Measurements from ENCODE around the gene SPACA4.

SPACA4 gene

GRCh38 chr19:48642862-48643261 lies 36.3 kb downstream of the SPACA4 start:
- no peaks in the 10 kb centered on the region for H3K36me3 ChIP-seq (ENCODE audit: insufficient read depth, insufficient read length, low read length)
- peaks cover 7% of the 10 kb centered on the region for H3K4me1 ChIP-seq (ENCODE audit: insufficient read depth, insufficient read length)
- H3K9me3 ChIP-seq (ENCODE audit: insufficient read depth, low read length): no peaks in the 10 kb centered on the region
- no peak overlapping the region for H3K9ac ChIP-seq (ENCODE audit: insufficient read length, low read depth)
- no peak for DNase-seq (ENCODE audit: low read depth, low spot score)
- no peak overlapping the region for H3K4me3 ChIP-seq (ENCODE audit: insufficient read length, low read depth)
- peaks cover 11% of the 10 kb centered on the region for H3K27me3 ChIP-seq (ENCODE audit: insufficient read depth, insufficient read length)
- TF ChIP-seq ZNF274 (IDR thresholded peaks at IDR 0.05; ENCODE audit: low read depth, low read length): no peak
- no peak for TF ChIP-seq SUZ12 (IDR thresholded peaks at IDR 0.05; ENCODE audit: extremely low read depth, insufficient read depth, insufficient read length)
- TF ChIP-seq YY1 (IDR thresholded peaks at IDR 0.05; ENCODE audit: insufficient read depth, insufficient read length): no peak

DNA sequence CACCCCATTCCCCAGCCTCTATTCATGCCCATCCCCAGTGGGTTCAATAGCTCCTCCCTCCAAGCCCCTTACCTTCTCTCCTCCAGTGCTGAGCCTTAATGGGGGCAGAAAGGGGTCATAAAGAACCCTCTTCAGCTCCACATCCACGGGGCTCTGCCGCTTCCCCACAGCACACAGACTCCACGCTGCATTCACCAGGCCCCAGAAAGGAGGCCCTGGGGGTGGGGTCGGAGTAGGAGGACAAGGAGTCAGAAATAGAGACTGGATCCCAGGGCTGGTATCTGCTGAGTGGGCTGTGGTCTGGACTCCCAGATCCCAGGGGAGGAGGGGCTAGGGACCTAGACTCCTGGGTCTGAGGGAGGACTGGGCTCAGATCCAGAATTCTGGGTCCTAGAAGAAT lies 37.8 kb downstream of the SPACA4 start:
- Histone ChIP-seq H3K4me3 (ENCODE audit: insufficient read length, low read depth) (peak overlapping the region; percentile 65), H3K36me3 (ENCODE audit: insufficient read depth, insufficient read length, low read length) (no peaks in the 10 kb centered on the region), H3K9me3 (ENCODE audit: insufficient read depth, low read length) (no peaks in the 10 kb centered on the region), H3K9ac (ENCODE audit: insufficient read length, low read depth) (peak overlapping the region; percentile 57), H3K27me3 (ENCODE audit: insufficient read depth, insufficient read length) (peaks cover 8% of the 10 kb centered on the region), H3K4me1 (ENCODE audit: insufficient read depth, insufficient read length) (peaks cover 5% of the 10 kb centered on the region)
- no peak for DNase-seq (ENCODE audit: low read depth, low spot score)
- TF ChIP-seq SUZ12 (IDR thresholded peaks at IDR 0.05; ENCODE audit: extremely low read depth, insufficient read depth, insufficient read length): no peak
- no peak for TF ChIP-seq YY1 (IDR thresholded peaks at IDR 0.05; ENCODE audit: insufficient read depth, insufficient read length)
- no peak for TF ChIP-seq ZNF274 (IDR thresholded peaks at IDR 0.05; ENCODE audit: low read depth, low read length)

DNA sequence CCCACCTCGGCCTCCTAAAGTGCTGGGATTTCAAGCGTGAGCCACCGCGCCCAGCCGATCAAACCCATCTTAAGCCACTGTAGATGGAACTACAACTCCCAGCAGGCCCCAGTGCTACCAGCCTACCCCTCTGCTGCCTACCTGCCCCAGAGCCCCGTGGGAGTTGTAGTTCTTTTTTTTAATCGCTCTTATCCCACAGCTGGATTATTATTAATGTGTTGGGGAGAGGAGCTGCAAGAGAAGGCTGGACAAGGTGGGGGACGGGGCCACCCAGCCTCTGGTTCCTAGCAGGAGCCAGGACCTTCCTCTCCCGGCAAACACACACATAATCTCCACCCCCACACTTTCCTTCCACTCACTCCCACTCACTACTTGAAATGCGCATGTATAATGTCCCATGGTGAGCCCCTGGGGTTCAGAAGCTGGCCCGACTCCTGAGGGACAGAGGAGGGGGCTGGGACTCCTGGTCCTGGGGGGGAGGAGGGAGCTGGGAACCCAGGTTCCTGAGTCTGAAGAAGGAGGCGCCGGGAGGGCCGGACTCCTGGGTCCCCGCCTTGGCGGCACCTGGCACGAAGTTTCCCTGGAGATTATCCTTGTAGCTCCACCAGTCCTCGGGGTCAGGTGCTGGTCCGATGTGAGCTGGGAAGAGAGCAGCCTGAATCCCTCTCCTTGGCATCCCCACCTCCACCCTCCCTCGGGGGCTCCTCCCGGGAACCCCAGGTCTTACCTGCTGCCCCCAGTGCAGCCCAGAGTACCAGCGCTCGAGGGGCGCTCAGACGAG lies 38.5 kb downstream of the SPACA4 start:
- no peak for DNase-seq (ENCODE audit: low read depth, low spot score)
- no peaks in the 10 kb centered on the region for H3K9me3 ChIP-seq (ENCODE audit: insufficient read depth, low read length)
- peaks cover 3% of the 10 kb centered on the region for H3K4me1 ChIP-seq (ENCODE audit: insufficient read depth, insufficient read length)
- H3K36me3 ChIP-seq (ENCODE audit: insufficient read depth, insufficient read length, low read length): no peaks in the 10 kb centered on the region
- H3K9ac ChIP-seq (ENCODE audit: insufficient read length, low read depth): peak overlapping the region; percentile 83
- peaks cover 1% of the 10 kb centered on the region for H3K27me3 ChIP-seq (ENCODE audit: insufficient read depth, insufficient read length)
- H3K4me3 ChIP-seq (ENCODE audit: insufficient read length, low read depth): peak overlapping the region; percentile 65
- TF ChIP-seq ZNF274 (IDR thresholded peaks at IDR 0.05; ENCODE audit: low read depth, low read length): no peak
- no peak for TF ChIP-seq YY1 (IDR thresholded peaks at IDR 0.05; ENCODE audit: insufficient read depth, insufficient read length)
- TF ChIP-seq SUZ12 (IDR thresholded peaks at IDR 0.05; ENCODE audit: extremely low read depth, insufficient read depth, insufficient read length): no peak

DNA sequence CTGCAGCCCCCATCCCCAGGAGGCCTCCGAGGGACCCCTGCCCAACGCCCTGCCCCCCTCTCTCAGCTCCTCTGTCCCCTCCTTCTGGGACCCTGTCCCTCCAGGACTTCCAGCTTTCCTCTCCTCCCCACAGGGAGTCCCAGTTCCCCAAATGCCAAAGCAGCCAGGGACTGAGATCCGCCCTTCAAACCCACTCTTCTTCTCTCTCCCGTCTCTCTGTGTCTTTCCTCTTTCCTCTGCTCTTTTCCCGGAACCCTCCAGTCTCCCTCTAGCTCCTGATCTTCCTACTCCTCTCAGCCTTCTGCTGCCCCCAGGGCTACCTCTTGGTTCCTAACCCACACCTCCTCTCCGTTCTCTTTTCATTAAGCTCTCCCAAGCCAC lies 39.1 kb downstream of the SPACA4 start:
- H3K4me1 ChIP-seq (ENCODE audit: insufficient read depth, insufficient read length): peaks cover 3% of the 10 kb centered on the region
- no peaks in the 10 kb centered on the region for H3K36me3 ChIP-seq (ENCODE audit: insufficient read depth, insufficient read length, low read length)
- no peaks in the 10 kb centered on the region for H3K27me3 ChIP-seq (ENCODE audit: insufficient read depth, insufficient read length)
- no peaks in the 10 kb centered on the region for H3K9me3 ChIP-seq (ENCODE audit: insufficient read depth, low read length)
- no peak for DNase-seq (ENCODE audit: low read depth, low spot score)
- H3K9ac ChIP-seq (ENCODE audit: insufficient read length, low read depth): peak overlapping the region; percentile 83
- TF ChIP-seq YY1 (IDR thresholded peaks at IDR 0.05; ENCODE audit: insufficient read depth, insufficient read length): no peak
- no peak for TF ChIP-seq SUZ12 (IDR thresholded peaks at IDR 0.05; ENCODE audit: extremely low read depth, insufficient read depth, insufficient read length)
- TF ChIP-seq ZNF274 (IDR thresholded peaks at IDR 0.05; ENCODE audit: low read depth, low read length): no peak
- H3K4me3 ChIP-seq (ENCODE audit: insufficient read length, low read depth): peak overlapping the region; percentile 65

DNA sequence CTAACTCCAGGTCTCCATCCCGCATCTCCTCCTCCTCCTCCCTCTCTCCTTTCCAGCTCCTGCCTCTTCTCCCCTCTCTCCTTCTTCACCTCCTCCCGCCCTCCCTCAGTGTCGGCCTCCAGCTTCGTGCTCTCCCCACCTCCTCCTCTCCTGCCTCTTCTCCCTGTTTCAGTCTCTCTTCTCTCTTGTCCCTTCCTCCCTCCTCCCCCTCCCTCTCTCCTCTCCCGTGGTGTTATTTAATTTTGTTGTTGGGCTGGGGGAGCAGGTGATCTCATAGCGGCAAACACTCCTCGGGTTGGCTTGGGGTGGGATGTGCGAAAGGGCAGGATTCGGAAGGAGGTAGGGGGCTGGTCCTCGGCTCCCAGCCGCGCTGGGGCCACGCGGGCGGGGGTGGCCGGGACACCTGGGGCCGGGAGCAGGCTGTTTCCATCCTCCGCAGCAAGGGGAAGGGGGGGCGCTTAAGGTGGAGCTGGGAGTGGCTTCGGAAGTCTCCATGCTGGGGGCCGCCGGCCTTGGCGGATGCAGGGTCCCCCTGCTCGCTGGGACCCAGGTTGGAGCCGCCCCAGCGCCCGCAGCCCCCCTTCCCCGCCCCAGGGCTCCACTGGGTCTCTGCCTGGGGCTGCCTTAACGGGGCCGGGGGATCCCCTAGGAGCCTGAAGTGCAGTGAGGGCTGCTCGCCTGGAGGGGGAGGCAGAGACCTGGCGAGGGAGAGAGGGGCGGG lies 39.6 kb downstream of the SPACA4 start, which contains the start of gene CA11:
Gene CA11, minus strand, starts transcription at position 187 of the 721 bp plus-strand sequence. CDS start 555 bp downstream, outside the sequence.
- H3K27me3 ChIP-seq (ENCODE audit: insufficient read depth, insufficient read length): no peaks in the 10 kb centered on the region
- no peaks in the 10 kb centered on the region for H3K36me3 ChIP-seq (ENCODE audit: insufficient read depth, insufficient read length, low read length)
- H3K4me1 ChIP-seq (ENCODE audit: insufficient read depth, insufficient read length): peaks cover 3% of the 10 kb centered on the region
- peak within 1 kb of the TSS; percentile 65 for H3K4me3 ChIP-seq (ENCODE audit: insufficient read length, low read depth)
- no peak for DNase-seq (ENCODE audit: low read depth, low spot score)
- H3K9me3 ChIP-seq (ENCODE audit: insufficient read depth, low read length): no peaks in the 10 kb centered on the region
- no peak for TF ChIP-seq YY1 (IDR thresholded peaks at IDR 0.05; ENCODE audit: insufficient read depth, insufficient read length)
- no peak for TF ChIP-seq SUZ12 (IDR thresholded peaks at IDR 0.05; ENCODE audit: extremely low read depth, insufficient read depth, insufficient read length)
- TF ChIP-seq ZNF274 (IDR thresholded peaks at IDR 0.05; ENCODE audit: low read depth, low read length): no peak
- H3K9ac ChIP-seq (ENCODE audit: insufficient read length, low read depth): peak within 1 kb of the TSS; percentile 83

DNA sequence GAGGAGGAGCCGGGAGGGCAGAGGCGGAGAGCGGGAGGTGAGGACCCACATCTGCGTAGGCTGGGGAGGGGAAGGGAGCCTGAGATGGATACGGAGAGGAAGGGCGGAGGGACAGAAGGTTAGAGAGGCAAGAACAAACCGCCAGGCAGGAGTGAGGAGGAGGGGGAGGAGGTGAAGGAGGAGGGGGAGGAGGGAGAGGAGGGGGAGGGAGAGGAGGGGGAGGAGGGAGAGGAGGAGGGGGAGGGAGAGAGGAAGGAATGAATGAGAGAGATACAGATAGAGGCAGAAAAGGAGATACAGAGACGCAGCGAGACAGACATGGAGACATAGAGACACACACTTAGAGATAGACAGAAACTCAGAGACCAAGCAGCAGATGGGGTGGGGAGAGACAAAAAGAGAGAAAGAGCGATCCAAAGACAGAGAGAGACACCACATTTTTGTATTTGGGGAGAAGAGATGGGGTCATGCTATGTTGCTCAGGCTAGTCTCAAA lies 40.2 kb downstream of the SPACA4 start:
- Histone ChIP-seq H3K4me1 (ENCODE audit: insufficient read depth, insufficient read length) (peaks cover 3% of the 10 kb centered on the region), H3K9ac (ENCODE audit: insufficient read length, low read depth) (no peak overlapping the region), H3K4me3 (ENCODE audit: insufficient read length, low read depth) (no peak overlapping the region)

DNA sequence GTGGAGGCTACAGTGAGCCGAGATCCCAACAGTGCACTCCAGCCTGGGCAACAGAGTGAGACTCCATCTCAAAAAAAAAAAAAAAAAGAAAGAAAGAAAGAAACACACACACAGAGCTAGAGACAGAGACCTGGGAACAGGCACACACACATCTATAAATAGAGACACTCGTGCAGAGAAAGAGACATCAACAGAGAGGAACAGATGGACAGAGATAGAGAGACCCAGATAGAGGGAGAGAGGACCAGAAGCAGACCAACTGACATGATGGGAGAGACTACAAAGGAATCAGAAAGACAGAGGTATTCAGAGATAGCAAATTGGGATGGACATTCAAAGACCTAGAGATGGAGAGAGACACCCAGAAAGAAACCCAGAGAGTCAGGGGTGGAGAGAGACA lies 41.6 kb downstream of the SPACA4 start:
- no peak for TF ChIP-seq SUZ12 (IDR thresholded peaks at IDR 0.05; ENCODE audit: extremely low read depth, insufficient read depth, insufficient read length)
- TF ChIP-seq ZNF274 (IDR thresholded peaks at IDR 0.05; ENCODE audit: low read depth, low read length): no peak
- TF ChIP-seq YY1 (IDR thresholded peaks at IDR 0.05; ENCODE audit: insufficient read depth, insufficient read length): no peak
- no peaks in the 10 kb centered on the region for H3K9me3 ChIP-seq (ENCODE audit: insufficient read depth, low read length)
- H3K4me1 ChIP-seq (ENCODE audit: insufficient read depth, insufficient read length): peaks cover 7% of the 10 kb centered on the region
- DNase-seq (ENCODE audit: low read depth, low spot score): no peak
- no peak overlapping the region for H3K9ac ChIP-seq (ENCODE audit: insufficient read length, low read depth)
- no peak overlapping the region for H3K4me3 ChIP-seq (ENCODE audit: insufficient read length, low read depth)
- H3K27me3 ChIP-seq (ENCODE audit: insufficient read depth, insufficient read length): no peaks in the 10 kb centered on the region
- no peaks in the 10 kb centered on the region for H3K36me3 ChIP-seq (ENCODE audit: insufficient read depth, insufficient read length, low read length)

More for the DNA sequence above, 40.2 kb downstream of the SPACA4 start:
- no peaks in the 10 kb centered on the region for H3K9me3 ChIP-seq (ENCODE audit: insufficient read depth, low read length)
- H3K36me3 ChIP-seq (ENCODE audit: insufficient read depth, insufficient read length, low read length): no peaks in the 10 kb centered on the region
- TF ChIP-seq SUZ12 (IDR thresholded peaks at IDR 0.05; ENCODE audit: extremely low read depth, insufficient read depth, insufficient read length) (no peak), ZNF274 (IDR thresholded peaks at IDR 0.05; ENCODE audit: low read depth, low read length) (no peak), YY1 (IDR thresholded peaks at IDR 0.05; ENCODE audit: insufficient read depth, insufficient read length) (no peak)
- no peaks in the 10 kb centered on the region for H3K27me3 ChIP-seq (ENCODE audit: insufficient read depth, insufficient read length)
- peak; percentile 85 for DNase-seq (ENCODE audit: low read depth, low spot score)

Measured in NT2/D1 (cell line).